ENCODE results near the gene RNASE8. TPM values are rescaled to one million over a fixed set of nuclear protein-coding genes. Genes with fewer than 3 reads are reported as not detected.

RNASE8 gene
- total and polyA plus RNA-seq, 10 of the 15 experiments (the other 5 are each of a cell fraction or from before 2014, with no cell fraction given): not detected

- BruUV-seq (replicated peaks): no TSS peak
- Histone ChIP-seq H4K20me1 (ENCODE audit: control insufficient read depth, insufficient read depth) (no peaks in the 10 kb centered on the region), H3K79me2 (ENCODE audit: control insufficient read depth, insufficient read depth, low read length) (no peaks in the 10 kb centered on the region; the same call in 1 of the 2 replicates), H3K27ac (ENCODE audit: control insufficient read depth, insufficient read depth) (no peak overlapping the region), H3K9me3 (replicated peaks; ENCODE audit: control insufficient read depth, insufficient read depth, low read length) (no peaks in the 10 kb centered on the region; the same call in 2 of the 3 replicates), H3K36me3 (ENCODE audit: control insufficient read depth in 2 of 2, insufficient read depth in 2 of 2, low read length in 1 of 2) (no peaks in the 10 kb centered on the region), H3K4me2 (ENCODE audit: control insufficient read depth, insufficient read depth) (no peak overlapping the region), H3K27me3 (replicated peaks in 1 of 2; ENCODE audit: control insufficient read depth in 2 of 2, insufficient read depth in 2 of 2, low read length in 1 of 2) (no peaks in the 10 kb centered on the region), H3K9ac (ENCODE audit: control insufficient read depth, insufficient read depth, low read length) (no peak overlapping the region; the same call in 1 of the 2 replicates), H2AFZ (ENCODE audit: control insufficient read depth, low read depth, low read length) (peak overlapping the region; percentile 77), H3K4me1 (ENCODE audit: control insufficient read depth, insufficient read depth, low read length) (peaks cover 37% of the 10 kb centered on the region), H3K4me3 (no peak overlapping the region)
- in situ Hi-C loops (cut with MboI): no loop called here
- ChIA-PET SMC1A (ENCODE audit: uncharacterized antibody, unreplicated experiment) (interaction anchor here (1.4 to 8.3 kb wide), 4 partner anchors 12 to 93 kb away, joined by 3 to 99 read pairs (median 44); no protein-coding TSS in a partner anchor), RAD21 (ENCODE audit: unreplicated experiment) (interaction anchor here (2.8 to 3.2 kb wide), 2 partner anchors 14 to 92 kb away, joined by 5 to 10 read pairs; no protein-coding TSS in a partner anchor), CTCF (interaction anchor here (1.2 to 10.6 kb wide), 9 partner anchors 11 to 392 kb away, joined by 3 to 253 read pairs (median 61); partner anchors contain the start of genes ARHGEF40 and RNASE13), POLR2A (interaction anchor here (0.6 to 4.1 kb wide), 2 partner anchors 36 to 351 kb away, joined by 7 to 21 read pairs; partner anchors contain the start of gene ARHGEF40)
- WGBS (ENCODE audit: insufficient coverage, insufficient replicate concordance, low lambda C conversion rate, missing lambda C conversion rate): 28% methylated on average over 11 of the region's 11 CpGs
- peak; percentile 59 for FAIRE-seq
- no peak for DNase-seq (ENCODE audit: low read depth, low spot score)
- intact Hi-C loops (cut with micrococcal nuclease; ENCODE audit: unreplicated experiment): loop anchor here (1.0 kb wide), 1 partner anchor 14 kb away; no protein-coding TSS in a partner anchor
- ATAC-seq: peak; percentile 35
- TF ChIP-seq RUNX3 (IDR thresholded peaks at IDR 0.05; ENCODE audit: low read length) (peak; percentile 46; the same call in 1 of the 2 replicates), ATF7 (IDR thresholded peaks at IDR 0.05; ENCODE audit: low read depth) (peak; percentile 68), SMARCA5 (IDR thresholded peaks at IDR 0.05) (peak; percentile 67), LARP7 (IDR thresholded peaks at IDR 0.05) (no peak), NBN (IDR thresholded peaks at IDR 0.05) (no peak), RAD21 (IDR thresholded peaks at IDR 0.05; ENCODE audit: insufficient read depth, low read depth, low read length) (peak; percentile 80), NFXL1 (IDR thresholded peaks at IDR 0.05; ENCODE audit: borderline replicate concordance) (no peak), BCL11A (IDR thresholded peaks at IDR 0.05; ENCODE audit: low read depth, low read length) (no peak), CTCF (IDR thresholded peaks at IDR 0.05 in 2 of 3, conservative IDR thresholded peaks at IDR 0.05 in 1 of 3; ENCODE audit: control insufficient read depth in 2 of 3, extremely low read depth in 1 of 3, insufficient read depth in 1 of 3, low read depth in 3 of 3, low read length in 3 of 3) (peak; percentile 94 to 97 (median 94)), EP300 (IDR thresholded peaks at IDR 0.05; ENCODE audit: borderline replicate concordance in 1 of 2, control insufficient read depth in 1 of 2, low read depth in 2 of 2, low read length in 2 of 2) (0 out of 4 replicates have a peak, but pooled peaks of 1 of the 2 experiments have one; percentile 11), NR2F1 (conservative IDR thresholded peaks at IDR 0.05) (peak; percentile 91), SMC3 (IDR thresholded peaks at IDR 0.05; ENCODE audit: borderline replicate concordance, low read length) (peak; percentile 86), SIX5 (IDR thresholded peaks at IDR 0.05; ENCODE audit: low read depth, low read length, severe bottlenecking) (no peak), YY1 (IDR thresholded peaks at IDR 0.05; ENCODE audit: low read depth, low read length) (peak; percentile 90), CHD2 (IDR thresholded peaks at IDR 0.05; ENCODE audit: borderline replicate concordance, low read depth, low read length) (0 out of 2 replicates have a peak, but pooled peaks have one; percentile 29), NR2C1 (IDR thresholded peaks at IDR 0.05) (0 out of 2 replicates have a peak, but pooled peaks have one; percentile 35), STAT1 (conservative IDR thresholded peaks at IDR 0.05) (0 out of 2 replicates have a peak, but pooled peaks have one; percentile 43)
- TF ChIP-seq, protein P1, sequence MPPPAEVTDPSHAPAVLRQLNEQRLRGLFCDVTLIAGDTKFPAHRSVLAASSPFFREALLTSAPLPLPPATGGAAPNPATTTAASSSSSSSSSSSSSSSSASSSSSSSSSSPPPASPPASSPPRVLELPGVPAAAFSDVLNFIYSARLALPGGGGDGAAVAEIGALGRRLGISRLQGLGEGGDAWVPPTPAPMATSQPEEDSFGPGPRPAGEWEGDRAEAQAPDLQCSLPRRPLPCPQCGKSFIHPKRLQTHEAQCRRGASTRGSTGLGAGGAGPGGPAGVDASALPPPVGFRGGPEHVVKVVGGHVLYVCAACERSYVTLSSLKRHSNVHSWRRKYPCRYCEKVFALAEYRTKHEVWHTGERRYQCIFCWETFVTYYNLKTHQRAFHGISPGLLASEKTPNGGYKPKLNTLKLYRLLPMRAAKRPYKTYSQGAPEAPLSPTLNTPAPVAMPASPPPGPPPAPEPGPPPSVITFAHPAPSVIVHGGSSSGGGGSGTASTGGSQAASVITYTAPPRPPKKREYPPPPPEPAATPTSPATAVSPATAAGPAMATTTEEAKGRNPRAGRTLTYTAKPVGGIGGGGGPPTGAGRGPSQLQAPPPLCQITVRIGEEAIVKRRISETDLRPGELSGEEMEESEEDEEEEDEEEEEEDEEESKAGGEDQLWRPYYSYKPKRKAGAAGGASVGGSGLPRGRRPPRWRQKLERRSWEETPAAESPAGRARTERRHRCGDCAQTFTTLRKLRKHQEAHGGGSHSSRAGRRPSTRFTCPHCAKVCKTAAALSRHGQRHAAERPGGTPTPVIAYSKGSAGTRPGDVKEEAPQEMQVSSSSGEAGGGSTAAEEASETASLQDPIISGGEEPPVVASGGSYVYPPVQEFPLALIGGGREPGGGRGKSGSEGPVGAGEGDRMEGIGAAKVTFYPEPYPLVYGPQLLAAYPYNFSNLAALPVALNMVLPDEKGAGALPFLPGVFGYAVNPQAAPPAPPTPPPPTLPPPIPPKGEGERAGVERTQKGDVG (CRISPR knock-in tag; IDR thresholded peaks at IDR 0.05): no peak
Measured at GRCh38 chr14:21106498-21107282, 49.1 kb downstream of the RNASE8 start.

Data from GM12878 (cell line).